ENCODE measurements around the gene SLC30A2.

SLC30A2 gene

GRCh38 chr1:26049531-26050247 lies 3.8 kb upstream of the SLC30A2 start:
- Histone ChIP-seq H3K9ac (ENCODE audit: low read length) (no peak overlapping the region), H3K27me3 (ENCODE audit: insufficient read depth, low read length) (peaks cover 17% of the 10 kb centered on the region), H4K12ac (ENCODE audit: low read depth, low read length) (no peak overlapping the region), H3K4me3 (ENCODE audit: low read depth, low read length) (no peak overlapping the region), H2BK12ac (ENCODE audit: low read length) (peak overlapping the region; percentile 85), H2AFZ (ENCODE audit: insufficient read depth, low read length, poor library complexity) (peak overlapping the region; percentile 23), H3K4me1 (ENCODE audit: control insufficient read depth in 1 of 2, insufficient read depth in 2 of 2, low read length in 2 of 2) (peaks cover 30 to 31% of the 10 kb centered on the region in 2 experiments), H3K9me3 (ENCODE audit: insufficient read depth, low read depth, low read length) (no peaks in the 10 kb centered on the region), H2AK5ac (ENCODE audit: low read length) (peak overlapping the region; percentile 53), H3K4me2 (ENCODE audit: low read length) (peak overlapping the region; percentile 31), H3K4ac (ENCODE audit: low read depth, low read length) (no peak overlapping the region), H3K79me1 (ENCODE audit: low read length) (peaks cover 18% of the 10 kb centered on the region), H3K27ac (ENCODE audit: low read depth, low read length) (peak overlapping the region; percentile 84), H3K14ac (ENCODE audit: low read length) (peak overlapping the region; percentile 67), H2BK5ac (ENCODE audit: low read depth, low read length, poor library complexity) (peak overlapping the region; percentile 78), H3K18ac (ENCODE audit: low read length) (peak overlapping the region; percentile 50), H2BK120ac (ENCODE audit: insufficient read depth, low read length, poor library complexity) (peak overlapping the region; percentile 75), H3K79me2 (ENCODE audit: control insufficient read depth, insufficient read depth, low read length, poor library complexity) (no peaks in the 10 kb centered on the region), H3K36me3 (ENCODE audit: control insufficient read depth in 1 of 2, insufficient read depth in 2 of 2, low read length in 2 of 2) (no peaks in the 10 kb centered on the region), H3K23ac (ENCODE audit: low read length) (no peak overlapping the region), H4K91ac (ENCODE audit: low read depth, low read length) (peak overlapping the region; percentile 92), H4K8ac (ENCODE audit: low read depth, low read length) (peak overlapping the region; percentile 71)
- WGBS (ENCODE audit: extremely low coverage, insufficient coverage, insufficient read length), result no CpG with 5 or more reads among the region's 10 CpGs
- DNase-seq, result peak; percentile 35 to 60

GRCh38 chr1:26047278-26047874 lies 1.5 kb upstream of the SLC30A2 start:
- H2BK5ac ChIP-seq (ENCODE audit: low read depth, low read length, poor library complexity), result no peak overlapping the region
- H3K36me3 ChIP-seq (ENCODE audit: control insufficient read depth in 1 of 2, insufficient read depth in 2 of 2, low read length in 2 of 2), result no peaks in the 10 kb centered on the region
- H3K4ac ChIP-seq (ENCODE audit: low read depth, low read length), result no peak overlapping the region
- H3K79me1 ChIP-seq (ENCODE audit: low read length), result peaks cover 18% of the 10 kb centered on the region
- no peak overlapping the region for H2AK5ac ChIP-seq (ENCODE audit: low read length)
- no peak overlapping the region for H3K4me3 ChIP-seq (ENCODE audit: low read depth, low read length)
- H3K18ac ChIP-seq (ENCODE audit: low read length), result no peak overlapping the region
- H4K12ac ChIP-seq (ENCODE audit: low read depth, low read length), result no peak overlapping the region
- peak overlapping the region; percentile 1 for H4K91ac ChIP-seq (ENCODE audit: low read depth, low read length)
- H3K4me2 ChIP-seq (ENCODE audit: low read length), result no peak overlapping the region
- H2BK12ac ChIP-seq (ENCODE audit: low read length), result peak overlapping the region; percentile 47
- peaks cover 30 to 31% of the 10 kb centered on the region in 2 experiments for H3K4me1 ChIP-seq (ENCODE audit: control insufficient read depth in 1 of 2, insufficient read depth in 2 of 2, low read length in 2 of 2)
- no peak overlapping the region for H4K8ac ChIP-seq (ENCODE audit: low read depth, low read length)
- no peak overlapping the region for H3K27ac ChIP-seq (ENCODE audit: low read depth, low read length)
- H3K9me3 ChIP-seq (ENCODE audit: insufficient read depth, low read depth, low read length), result no peaks in the 10 kb centered on the region
- no peak overlapping the region for H2BK120ac ChIP-seq (ENCODE audit: insufficient read depth, low read length, poor library complexity)
- H3K14ac ChIP-seq (ENCODE audit: low read length), result peak overlapping the region; percentile 24
- peaks cover 17% of the 10 kb centered on the region for H3K27me3 ChIP-seq (ENCODE audit: insufficient read depth, low read length)
- H3K9ac ChIP-seq (ENCODE audit: low read length), result no peak overlapping the region
- WGBS (ENCODE audit: extremely low coverage, insufficient coverage, insufficient read length), result no CpG with 5 or more reads among the region's 7 CpGs
- DNase-seq, result no peak
- no peaks in the 10 kb centered on the region for H3K79me2 ChIP-seq (ENCODE audit: control insufficient read depth, insufficient read depth, low read length, poor library complexity)
- no peak overlapping the region for H2AFZ ChIP-seq (ENCODE audit: insufficient read depth, low read length, poor library complexity)
- no peak overlapping the region for H3K23ac ChIP-seq (ENCODE audit: low read length)

DNA sequence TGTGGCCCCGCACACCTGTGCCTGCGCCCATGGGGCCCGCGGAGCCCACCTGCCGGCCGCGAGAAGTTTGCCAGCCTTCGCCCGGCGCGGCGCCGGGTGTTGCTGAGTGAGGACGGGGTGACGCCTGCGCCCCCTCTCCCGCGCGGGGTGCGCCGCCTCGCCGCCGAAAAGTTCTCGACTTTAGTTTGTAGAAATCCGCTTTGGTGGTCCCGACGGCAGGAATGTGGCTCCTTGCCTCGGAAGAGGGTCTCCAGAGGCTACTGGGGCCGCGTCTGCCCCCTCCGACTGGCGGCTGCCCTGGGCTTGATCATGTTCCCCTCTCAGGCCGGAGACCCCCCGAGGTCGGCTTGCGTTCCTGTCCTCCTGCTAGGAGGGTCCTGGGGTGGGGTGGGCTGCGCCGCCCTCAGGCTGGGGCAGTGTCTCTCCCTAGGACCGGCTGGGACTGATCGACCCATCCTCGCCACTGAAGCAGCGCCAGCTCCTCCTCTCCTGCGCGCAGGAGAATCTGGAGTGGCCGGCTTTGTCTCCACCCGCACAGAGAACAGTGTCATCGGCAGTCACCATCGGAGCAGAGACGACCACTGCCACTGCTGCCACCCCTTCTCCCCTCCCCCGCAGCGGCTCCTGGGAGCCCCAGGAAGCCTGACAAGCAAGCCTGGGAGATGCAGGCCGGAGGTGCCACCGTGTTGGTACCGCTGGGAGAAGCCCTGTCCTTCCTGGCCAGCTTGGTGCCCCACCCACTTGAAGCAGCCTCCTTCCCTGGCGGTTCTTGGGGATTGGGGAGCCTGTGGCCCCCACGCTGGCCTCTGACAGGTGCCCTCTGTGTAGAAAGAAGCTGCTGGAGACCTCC lies 553 bp upstream of the SLC30A2 start:
- Histone ChIP-seq H2BK12ac (ENCODE audit: low read length) (no peak overlapping the region), H3K9ac (ENCODE audit: low read length) (no peak overlapping the region), H3K4me1 (ENCODE audit: control insufficient read depth in 1 of 2, insufficient read depth in 2 of 2, low read length in 2 of 2) (peaks cover 30 to 31% of the 10 kb centered on the region in 2 experiments), H3K27me3 (ENCODE audit: insufficient read depth, low read length) (peaks cover 17% of the 10 kb centered on the region), H4K8ac (ENCODE audit: low read depth, low read length) (peak overlapping the region; percentile 32), H4K12ac (ENCODE audit: low read depth, low read length) (no peak overlapping the region), H3K9me3 (ENCODE audit: insufficient read depth, low read depth, low read length) (no peaks in the 10 kb centered on the region), H3K4ac (ENCODE audit: low read depth, low read length) (no peak overlapping the region), H2AK5ac (ENCODE audit: low read length) (no peak overlapping the region), H3K14ac (ENCODE audit: low read length) (peak overlapping the region; percentile 37), H3K4me2 (ENCODE audit: low read length) (peak overlapping the region; percentile 62), H3K23ac (ENCODE audit: low read length) (no peak overlapping the region), H4K91ac (ENCODE audit: low read depth, low read length) (peak overlapping the region; percentile 1), H2BK120ac (ENCODE audit: insufficient read depth, low read length, poor library complexity) (peak overlapping the region; percentile 59), H3K4me3 (ENCODE audit: low read depth, low read length) (peak overlapping the region; percentile 25), H3K18ac (ENCODE audit: low read length) (peak overlapping the region; percentile 9), H2AFZ (ENCODE audit: insufficient read depth, low read length, poor library complexity) (peak overlapping the region; percentile 46), H2BK5ac (ENCODE audit: low read depth, low read length, poor library complexity) (no peak overlapping the region), H3K36me3 (ENCODE audit: control insufficient read depth in 1 of 2, insufficient read depth in 2 of 2, low read length in 2 of 2) (no peaks in the 10 kb centered on the region), H3K79me1 (ENCODE audit: low read length) (peaks cover 18% of the 10 kb centered on the region), H3K27ac (ENCODE audit: low read depth, low read length) (no peak overlapping the region), H3K79me2 (ENCODE audit: control insufficient read depth, insufficient read depth, low read length, poor library complexity) (no peaks in the 10 kb centered on the region)
- DNase-seq, result peak in 1 of 2 donors; percentile 54
- no CpG with 5 or more reads among the region's 57 CpGs for WGBS (ENCODE audit: extremely low coverage, insufficient coverage, insufficient read length)

DNA sequence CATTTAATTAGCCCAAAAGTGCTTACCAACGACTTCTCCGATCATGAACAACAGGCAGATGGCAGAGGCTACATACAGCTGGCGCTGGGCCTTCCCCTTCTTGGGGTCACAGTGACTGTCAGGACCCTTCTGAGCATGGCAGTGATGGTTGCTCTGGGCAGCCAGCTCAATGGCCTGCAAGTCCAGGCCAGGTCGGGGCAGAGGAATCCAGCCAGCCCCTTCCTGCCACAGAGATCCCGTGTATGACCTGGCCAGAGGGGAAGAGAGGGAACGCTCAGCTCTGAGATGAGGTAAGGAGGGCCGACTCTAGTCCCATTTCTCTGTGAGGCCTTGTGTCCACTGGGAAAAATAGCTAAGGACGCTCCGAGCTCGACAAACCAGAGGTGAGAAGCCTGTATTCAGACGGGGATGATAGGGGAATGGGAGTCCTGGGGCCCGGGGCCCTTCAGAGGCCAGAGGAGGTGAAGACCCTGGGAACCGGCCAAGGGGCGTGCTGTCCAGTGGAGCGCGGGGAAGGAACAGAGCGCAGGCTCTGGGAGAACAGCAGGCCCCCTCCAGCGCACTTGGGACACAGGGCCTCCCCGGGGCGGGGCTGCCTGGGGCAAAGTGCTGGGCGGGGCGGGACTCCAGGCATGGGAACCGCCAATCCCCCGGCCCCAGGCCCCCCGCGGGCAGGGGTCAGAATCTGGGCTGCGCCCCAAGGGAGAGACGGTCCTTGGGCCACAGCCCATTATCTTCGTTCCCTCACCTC lies 772 bp downstream of the SLC30A2 start:
- no peaks in the 10 kb centered on the region for H3K79me2 ChIP-seq (ENCODE audit: control insufficient read depth, insufficient read depth, low read length, poor library complexity)

More for the DNA sequence above, 772 bp downstream of the SLC30A2 start:
- Histone ChIP-seq H3K4me2 (ENCODE audit: low read length) (peak overlapping the region; percentile 62), H3K79me1 (ENCODE audit: low read length) (peaks cover 18% of the 10 kb centered on the region), H3K23ac (ENCODE audit: low read length) (no peak overlapping the region), H2BK120ac (ENCODE audit: insufficient read depth, low read length, poor library complexity) (no peak overlapping the region), H4K8ac (ENCODE audit: low read depth, low read length) (no peak overlapping the region), H3K4ac (ENCODE audit: low read depth, low read length) (no peak overlapping the region), H2AK5ac (ENCODE audit: low read length) (peak overlapping the region; percentile 48), H4K91ac (ENCODE audit: low read depth, low read length) (no peak overlapping the region), H3K27me3 (ENCODE audit: insufficient read depth, low read length) (peaks cover 17% of the 10 kb centered on the region), H3K18ac (ENCODE audit: low read length) (peak overlapping the region; percentile 43), H3K36me3 (ENCODE audit: control insufficient read depth in 1 of 2, insufficient read depth in 2 of 2, low read length in 2 of 2) (no peaks in the 10 kb centered on the region), H3K9ac (ENCODE audit: low read length) (no peak overlapping the region), H3K4me3 (ENCODE audit: low read depth, low read length) (no peak overlapping the region), H2BK12ac (ENCODE audit: low read length) (no peak overlapping the region), H2BK5ac (ENCODE audit: low read depth, low read length, poor library complexity) (no peak overlapping the region), H3K9me3 (ENCODE audit: insufficient read depth, low read depth, low read length) (no peaks in the 10 kb centered on the region), H3K27ac (ENCODE audit: low read depth, low read length) (no peak overlapping the region), H3K4me1 (ENCODE audit: control insufficient read depth in 1 of 2, insufficient read depth in 2 of 2, low read length in 2 of 2) (peaks cover 22 to 25% of the 10 kb centered on the region in 2 experiments), H2AFZ (ENCODE audit: insufficient read depth, low read length, poor library complexity) (no peak overlapping the region), H4K12ac (ENCODE audit: low read depth, low read length) (no peak overlapping the region), H3K14ac (ENCODE audit: low read length) (no peak overlapping the region)
- WGBS (ENCODE audit: extremely low coverage, insufficient coverage, insufficient read length), result no CpG with 5 or more reads among the region's 29 CpGs
- peak in 1 of 2 donors; percentile 57 for DNase-seq
